SU-DHL-6 (cell line): ENCODE data around the gene RAB11B.
"Not testable (repeated sequence)": the region's sequence is repeated elsewhere in the genome, so short reads cannot be mapped to it uniquely, and the experiment has no call there.

Source experiments
- H2AFZ ChIP-seq: fragments of 200-600 bp; sonication (generic); 2 replicates; pipeline ENCODE4 v1.6.1; 2014; ENCODE audit warnings: low read depth, mild to moderate bottlenecking, moderate library complexity, mixed read lengths, antibody characterized with exemption, low read length; ENCODE audit not compliant: severe bottlenecking
- H3F3A ChIP-seq: fragments of 200-600 bp; shearing (Covaris generic); 2 replicates; pipeline ENCODE4 v1.6.0; 2016; ENCODE audit warnings: antibody characterized with exemption, mild to moderate bottlenecking; ENCODE audit not compliant: insufficient read depth
- H3K27ac ChIP-seq: fragments of 200-600 bp; sonication (generic); 2 replicates; pipeline ENCODE4 v1.5.1; 2016; ENCODE audit warnings: low read depth, mild to moderate bottlenecking, low read length, moderate library complexity, mixed read lengths
- H3K27me3 ChIP-seq: fragments of 200-600 bp; sonication (generic), shearing (Covaris generic); 2 replicates; pipeline ENCODE4 v1.6.0; 2014; ENCODE audit warnings: mild to moderate bottlenecking, low read length
- H3K36me3 ChIP-seq: fragments of 200-600 bp; sonication (generic); 2 replicates; pipeline ENCODE4 v1.6.1; 2014; ENCODE audit warnings: mild to moderate bottlenecking, low read length, mixed read lengths
- H3K4me2 ChIP-seq: fragments of 300-600, 200-600 bp; shearing (Covaris generic), sonication (generic); 2 replicates; pipeline ENCODE4 v1.6.0; 2014; ENCODE audit warnings: low read length, low read depth, mild to moderate bottlenecking; ENCODE audit not compliant: poor library complexity, severe bottlenecking
- H3K4me3 ChIP-seq: fragments of 200-600 bp; sonication (generic); 2 replicates; pipeline ENCODE4 v1.5.1; 2014; ENCODE audit warnings: antibody characterized with exemption, low read length, mild to moderate bottlenecking, mixed read lengths; ENCODE audit not compliant: insufficient read depth, poor library complexity, severe bottlenecking
- H3K79me2 ChIP-seq: fragments of 200-600 bp; sonication (generic); 2 replicates; pipeline ENCODE4 v1.6.1; 2014; ENCODE audit warnings: mild to moderate bottlenecking, low read length, moderate library complexity; ENCODE audit not compliant: insufficient read depth
- H3K9ac ChIP-seq: fragments of 200-600 bp; sonication (generic); 2 replicates; pipeline ENCODE4 v1.7.0; 2014; ENCODE audit warnings: mild to moderate bottlenecking, low read length
- H3K9me2 ChIP-seq: fragments of 200-600 bp; sonication (generic); replicated peaks from 2 replicates; pipeline ENCODE4 v1.6.1; 2014; ENCODE audit warnings: low read length; ENCODE audit not compliant: insufficient read depth
- H3K9me3 ChIP-seq: fragments of 200-600 bp; sonication (generic); 2 replicates; pipeline ENCODE4 v1.6.1; 2014; ENCODE audit warnings: low read length, mixed read lengths; ENCODE audit not compliant: insufficient read depth
- H4K20me1 ChIP-seq: fragments of 200-600 bp; sonication (generic); 2 replicates; pipeline ENCODE4 v1.6.1; 2014; ENCODE audit warnings: low read depth, mild to moderate bottlenecking, antibody characterized with exemption, low read length, moderate library complexity, mixed read lengths
- CTCF ChIP-seq: fragments of 200-600 bp; sonication (generic); IDR thresholded peaks from one replicate; pipeline ENCODE4 v1.5.1; 2017; ENCODE audit warnings: antibody characterized with exemption, mild to moderate bottlenecking, low read length, moderate library complexity; ENCODE audit not compliant: insufficient read depth, poor library complexity, severe bottlenecking
- EZH2phosphoT487 ChIP-seq: fragments of 200-600 bp; sonication (generic), shearing (Covaris generic); conservative IDR thresholded peaks from 2 replicates; pipeline ENCODE4 v1.6.1; 2018; ENCODE audit warnings: mild to moderate bottlenecking, antibody characterized with exemption, low read length, moderate library complexity, mixed read lengths

RAB11B gene

GRCh38 chr19:8373867-8374813 is 16.0 kb upstream of the RAB11B start:
- H3K9me2 ChIP-seq = no peaks in the 10 kb centered on the region
- H4K20me1 ChIP-seq = no peaks in the 10 kb centered on the region
- no peak overlapping the region for H3K9ac ChIP-seq
- H3K4me2 ChIP-seq = no peak overlapping the region
- no peaks in the 10 kb centered on the region for H3K79me2 ChIP-seq
- TF ChIP-seq EZH2phosphoT487 (no peak), CTCF (no peak)
- H3K27me3 ChIP-seq = no peaks in the 10 kb centered on the region
- H3F3A ChIP-seq = no peaks in the 10 kb centered on the region
- H3K36me3 ChIP-seq = no peaks in the 10 kb centered on the region
- H3K4me3 ChIP-seq = no peak overlapping the region
- no peaks in the 10 kb centered on the region for H3K9me3 ChIP-seq
- no peak overlapping the region for H3K27ac ChIP-seq
- no peak overlapping the region for H2AFZ ChIP-seq

GRCh38 chr19:8375766-8376165 is 14.4 kb upstream of the RAB11B start:
- not testable (repeated sequence) for H3F3A ChIP-seq, H3K9me3 ChIP-seq, H3K4me2 ChIP-seq, H3K79me2 ChIP-seq, H3K36me3 ChIP-seq, H3K27ac ChIP-seq, H3K9me2 ChIP-seq, H3K27me3 ChIP-seq, H4K20me1 ChIP-seq, H3K4me3 ChIP-seq, H3K9ac ChIP-seq, H2AFZ ChIP-seq

- not testable (repeated sequence) for H3K27me3 ChIP-seq, H3K27ac ChIP-seq
Measured at GRCh38 chr19:8376373-8376974, 13.7 kb upstream of the RAB11B start.

GRCh38 chr19:8377598-8377997 is 12.6 kb upstream of the RAB11B start:
- Histone ChIP-seq H4K20me1 (no peaks in the 10 kb centered on the region), H3K27ac (no peak overlapping the region), H3K36me3 (no peaks in the 10 kb centered on the region), H3K4me3 (no peak overlapping the region), H3K79me2 (no peaks in the 10 kb centered on the region), H3K9ac (no peak overlapping the region), H3K9me2 (no peaks in the 10 kb centered on the region), H3F3A (no peaks in the 10 kb centered on the region), H3K27me3 (no peaks in the 10 kb centered on the region), H3K9me3 (no peaks in the 10 kb centered on the region), H2AFZ (no peak overlapping the region), H3K4me2 (no peak overlapping the region)
- TF ChIP-seq CTCF = no peak
- TF ChIP-seq EZH2phosphoT487 = no peak

More at GRCh38 chr19:8376373-8376974, 13.7 kb upstream of the RAB11B start:
- H3K36me3 ChIP-seq, H3K4me3 ChIP-seq, H2AFZ ChIP-seq, H3K9me3 ChIP-seq, H4K20me1 ChIP-seq, H3K79me2 ChIP-seq, H3K9ac ChIP-seq, H3F3A ChIP-seq, H3K4me2 ChIP-seq, H3K9me2 ChIP-seq: not testable (repeated sequence)

GRCh38 chr19:8379156-8379891 is 10.8 kb upstream of the RAB11B start:
- not testable (repeated sequence) for H3K9me3 ChIP-seq, H3K4me2 ChIP-seq

GRCh38 chr19:8384569-8384968 is 5.6 kb upstream of the RAB11B start:
- not testable (repeated sequence) for H3K9me2 ChIP-seq, H3K27me3 ChIP-seq, H4K20me1 ChIP-seq, H3K4me3 ChIP-seq, H3K79me2 ChIP-seq, H2AFZ ChIP-seq, H3F3A ChIP-seq, H3K27ac ChIP-seq, H3K4me2 ChIP-seq, H3K9me3 ChIP-seq, H3K9ac ChIP-seq, H3K36me3 ChIP-seq

More at GRCh38 chr19:8379156-8379891, 10.8 kb upstream of the RAB11B start:
- H3F3A ChIP-seq, H3K79me2 ChIP-seq, H3K27me3 ChIP-seq, H4K20me1 ChIP-seq, H3K4me3 ChIP-seq, H3K27ac ChIP-seq, H3K9ac ChIP-seq, H3K9me2 ChIP-seq, H2AFZ ChIP-seq, H3K36me3 ChIP-seq: not testable (repeated sequence)
